CD14-positive monocyte (primary cell): ENCODE measurements around the gene RLN1. TPM values are rescaled to one million over a fixed set of nuclear protein-coding genes. Genes with fewer than 3 reads are reported as not detected.

ENCODE experiments used
- DNase-seq, 3 donors: peaks; one replicate each; pipeline ENCODE4 v3.0.0-alpha.2; 2011 to 2022
- H2AFZ ChIP-seq: 2 replicates; pipeline ENCODE4 v1.6.0; 2012; ENCODE audit warnings: mild to moderate bottlenecking, low read depth, low read length, inconsistent platforms; ENCODE audit not compliant: insufficient read depth, poor library complexity, severe bottlenecking
- H3K27ac ChIP-seq, 2 donors: 1 replicate in 1 of 2; 2 replicates in 1 of 2; pipeline ENCODE4 v1.5.1; 2012 to 2013; ENCODE audit warnings: low read length in 2 of 2, control low read depth in 1 of 2, inconsistent platforms in 1 of 2, low read depth in 1 of 2, mild to moderate bottlenecking in 1 of 2
- H3K27me3 ChIP-seq, 2 donors: one replicate each; pipeline versions ENCODE4 v1.6.0 to v1.6.1; 2011 to 2013; ENCODE audit warnings: low read length in 2 of 2; ENCODE audit not compliant: control insufficient read depth in 2 of 2, insufficient read depth in 2 of 2
- H3K36me3 ChIP-seq, 2 donors: replicated peaks in 1 of 2; 1 replicate in 1 of 2; 2 replicates in 1 of 2; pipeline versions ENCODE4 v1.5.1 to v1.6.1; 2012 to 2013; ENCODE audit warnings: low read length in 2 of 2, control low read depth in 1 of 2, inconsistent platforms in 1 of 2, mild to moderate bottlenecking in 1 of 2; ENCODE audit not compliant: insufficient read depth in 2 of 2, control insufficient read depth in 1 of 2
- H3K4me1 ChIP-seq, 2 donors: 1 replicate in 1 of 2; 2 replicates in 1 of 2; pipeline versions ENCODE4 v1.5.1 to v1.6.1; 2012 to 2013; ENCODE audit warnings: low read length in 2 of 2, control low read depth in 1 of 2, inconsistent platforms in 1 of 2, mild to moderate bottlenecking in 1 of 2, moderate library complexity in 1 of 2; ENCODE audit not compliant: insufficient read depth in 2 of 2, control insufficient read depth in 1 of 2
- H3K4me2 ChIP-seq: replicated peaks from 2 replicates; pipeline ENCODE3; 2012; ENCODE audit warnings: low read length, moderate library complexity, mild to moderate bottlenecking; ENCODE audit not compliant: poor library complexity, severe bottlenecking; ENCODE audit errors: extremely low read depth
- H3K4me3 ChIP-seq, 3 experiments: fragments of 200-600 bp in 1 of 3; sonication (generic) in 1 of 3; replicated peaks in 1 of 3; 1 replicate in 2 of 3; 2 replicates in 1 of 3; pipeline ENCODE4 v1.5.1; 2011 to 2013; ENCODE audit warnings: low read length in 3 of 3, mild to moderate bottlenecking in 3 of 3, control low read depth in 2 of 3, low read depth in 2 of 3, inconsistent platforms in 1 of 3, moderate library complexity in 1 of 3
- H3K79me2 ChIP-seq: 2 replicates; pipeline ENCODE4 v1.6.0; 2012; ENCODE audit warnings: mild to moderate bottlenecking, control low read depth, inconsistent platforms, low read length, moderate library complexity; ENCODE audit not compliant: insufficient read depth
- H3K9ac ChIP-seq: 2 replicates; pipeline ENCODE4 v1.6.0; 2017; ENCODE audit warnings: low read length, mild to moderate bottlenecking; ENCODE audit not compliant: insufficient read depth, poor library complexity, severe bottlenecking
- H3K9me3 ChIP-seq, 2 donors: replicated peaks in 1 of 2; 1 replicate in 1 of 2; 2 replicates in 1 of 2; pipeline versions ENCODE4 v1.5.1 to v1.6.1; 2012 to 2013; ENCODE audit warnings: low read length in 2 of 2, control low read depth in 1 of 2; ENCODE audit not compliant: control insufficient read depth in 1 of 2, insufficient read depth in 1 of 2
- H4K20me1 ChIP-seq: 2 replicates; pipeline ENCODE4 v1.6.0; 2012; ENCODE audit warnings: mild to moderate bottlenecking, low read length, control low read depth, moderate library complexity; ENCODE audit not compliant: insufficient read depth
- H3K27ac Mint-ChIP-seq, 7 donors: one replicate each; pipeline ENCODE4 v1.8.0; 2020; ENCODE audit warnings: mild to moderate bottlenecking in 7 of 7, mixed read lengths in 7 of 7, moderate library complexity in 6 of 7, inconsistent platforms in 2 of 7
- H3K27me3 Mint-ChIP-seq, 3 donors: one replicate each; pipeline ENCODE4 v1.8.0; 2021 to 2022; ENCODE audit warnings: low read depth in 3 of 3, mild to moderate bottlenecking in 3 of 3, mixed read lengths in 3 of 3, moderate library complexity in 3 of 3, inconsistent platforms in 1 of 3
- H3K36me3 Mint-ChIP-seq, 2 donors: one replicate each; pipeline ENCODE4 v1.8.0; 2020; ENCODE audit warnings: mixed read lengths in 2 of 2, inconsistent platforms in 1 of 2, mild to moderate bottlenecking in 1 of 2
- H3K4me1 Mint-ChIP-seq: one replicate; pipeline ENCODE4 v1.8.0; 2020; ENCODE audit warnings: mild to moderate bottlenecking, mixed read lengths
- H3K4me3 Mint-ChIP-seq, 2 donors: one replicate each; pipeline ENCODE4 v1.8.0; 2020; ENCODE audit warnings: mild to moderate bottlenecking in 2 of 2, mixed read lengths in 2 of 2, moderate library complexity in 1 of 2
- H3K9me3 Mint-ChIP-seq, 7 donors: one replicate each; pipeline ENCODE4 v1.8.0; 2020 to 2022; ENCODE audit warnings: mixed read lengths in 7 of 7, mild to moderate bottlenecking in 6 of 7, moderate library complexity in 6 of 7, inconsistent platforms in 2 of 7
- CTCF ChIP-seq: fragments of 200-600 bp; IDR thresholded peaks from one replicate; pipeline ENCODE4 v1.8.0; 2022; ENCODE audit warnings: antibody characterized with exemption, mild to moderate bottlenecking
- WGBS: methylation state at CpG from one replicate; pipeline ENCODE4 v1.1.5; 2013; ENCODE audit warnings: missing lambda C conversion rate; ENCODE audit not compliant: insufficient coverage; 5-methylcytosine and 5-hydroxymethylcytosine counted together
- intact Hi-C, 2 donors: fragments of 100-400 bp; cut with micrococcal nuclease; formaldehyde crosslinking; loops; one replicate each; pipeline versions ENCODE4 v1.15.0 to v1.15.1; 2023
- polyA plus RNA-seq, 3 donors: library from polyadenylated mRNA; depleted of rRNA in 1 of 3; unstranded in 2 of 3; stranded (reverse) in 1 of 3; fragments of 300-500 nt in 2 of 3; fragments of >200 nt in 1 of 3; fragmentation: Illumina TruSeq in 2 of 3; gene quantifications; 1 replicate in 2 of 3; 2 replicates in 1 of 3; pipeline ENCODE4 v1.2.3, GENCODE V29; 2012 to 2021

RLN1 gene
- polyA plus RNA-seq, 3 donors = not detected

DNA sequence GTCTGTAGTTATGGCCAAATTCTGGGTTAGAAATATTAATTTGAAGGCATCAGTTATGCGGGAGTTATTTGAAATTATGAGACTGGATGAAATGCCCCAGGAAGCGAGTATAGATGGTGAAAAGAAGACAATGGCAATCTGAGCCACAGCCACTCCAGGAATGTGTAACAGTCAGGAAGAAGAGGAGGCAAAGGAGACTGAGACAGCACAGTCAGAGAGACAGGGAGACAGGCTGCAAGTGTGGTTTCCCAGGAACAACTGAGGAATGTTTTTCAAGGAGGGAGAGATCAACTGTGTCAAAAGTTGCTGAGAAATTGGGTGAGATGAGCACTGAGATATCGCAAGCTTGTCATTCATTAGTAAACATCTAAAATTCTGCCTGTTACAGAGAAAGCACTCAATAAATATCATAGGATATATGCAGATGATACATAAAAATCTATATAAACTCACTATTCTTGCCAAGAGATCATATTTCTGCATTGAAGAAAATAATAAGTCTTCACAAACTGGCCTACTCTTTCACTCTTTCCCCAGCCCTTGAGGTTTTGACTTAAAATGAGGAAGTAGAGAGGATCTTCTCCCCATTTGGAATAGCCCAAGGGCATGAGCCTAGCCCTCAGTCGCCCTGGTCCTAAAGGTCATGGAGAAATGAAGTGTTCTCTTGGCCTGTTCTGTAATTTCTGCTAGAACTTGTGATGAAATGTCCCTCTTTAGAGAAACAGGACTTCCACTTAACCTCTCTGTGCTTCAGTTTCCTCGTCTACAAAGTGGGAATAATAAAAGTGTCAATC, 48.5 kb upstream of the RLN1 start:
- Mint-ChIP-seq H3K9me3 (no peaks in the 10 kb centered on the region), H3K4me1 (peaks cover 20% of the 10 kb centered on the region), H3K27me3 (no peaks in the 10 kb centered on the region), H3K4me3 (no peak overlapping the region), H3K36me3 (no peaks in the 10 kb centered on the region), H3K27ac (no peak overlapping the region)
- Histone ChIP-seq H3K4me2 (no peak overlapping the region), H3K36me3 (no peaks in the 10 kb centered on the region), H3K4me3 (no peak overlapping the region), H3K79me2 (no peaks in the 10 kb centered on the region), H3K4me1 (peaks cover 10 to 14% of the 10 kb centered on the region in 2 donors), H3K9ac (no peak overlapping the region), H4K20me1 (no peaks in the 10 kb centered on the region), H3K9me3 (no peaks in the 10 kb centered on the region), H3K27me3 (no peaks in the 10 kb centered on the region), H3K27ac (no peak overlapping the region), H2AFZ (no peak overlapping the region)
- WGBS = 93% methylated on average over 2 of the region's 5 CpGs
- no peak for TF ChIP-seq CTCF
- DNase-seq = peak in 2 of 3 donors; percentile 11 to 28
- intact Hi-C loops = no loop called here

- no peaks in the 10 kb centered on the region for H3K27me3 ChIP-seq
- no peak overlapping the region for H3K4me3 ChIP-seq
- H3K36me3 ChIP-seq = no peaks in the 10 kb centered on the region
- H3K9me3 ChIP-seq = peaks cover 0 to 4% of the 10 kb centered on the region in 2 donors
- no peaks in the 10 kb centered on the region for H3K79me2 ChIP-seq
- H2AFZ ChIP-seq = no peak overlapping the region
- H3K4me2 ChIP-seq = no peak overlapping the region
- peaks cover 8 to 10% of the 10 kb centered on the region in 2 donors for H3K4me1 ChIP-seq
- no peak overlapping the region for H3K27ac ChIP-seq
- no peaks in the 10 kb centered on the region for H4K20me1 ChIP-seq
- Mint-ChIP-seq H3K27me3 (no peaks in the 10 kb centered on the region), H3K9me3 (peaks cover 0 to 5% (median 0%) of the 10 kb centered on the region in 7 donors), H3K36me3 (no peaks in the 10 kb centered on the region), H3K4me1 (peaks cover 21% of the 10 kb centered on the region), H3K27ac (no peak overlapping the region), H3K4me3 (no peak overlapping the region)
- no peak for DNase-seq
- H3K9ac ChIP-seq = no peak overlapping the region
- TF ChIP-seq CTCF = no peak
- intact Hi-C loops = no loop called here
Measured at GRCh38 chr9:5384436-5384835, 44.8 kb upstream of the RLN1 start.
